SK-N-MC (cell line): ENCODE data around the gene RAP1GAP.

Experiments
- EZH2 ChIP-seq: fragments of 200-600 bp; sonication (generic); IDR thresholded peaks from one replicate; pipeline ENCODE4 v1.6.1; 2017; ENCODE audit warnings: antibody characterized with exemption
- POLR2AphosphoS5 ChIP-seq: IDR thresholded peaks from 2 replicates; pipeline ENCODE4 v1.6.1; 2012; ENCODE audit warnings: mild to moderate bottlenecking, low read depth, low read length, borderline replicate concordance

- TF ChIP-seq POLR2AphosphoS5, result no peak
- no peak for TF ChIP-seq EZH2
Measured at GRCh38 chr1:21649315-21649714, 19.8 kb downstream of the RAP1GAP start.
